Jurkat, Clone E6-1 (cell line): ENCODE data around the gene SLC22A6. TPM values are rescaled to one million over a fixed set of nuclear protein-coding genes. Genes with fewer than 3 reads are reported as not detected.
A peak's percentile ranks its signal among the peaks of the same experiment; 100 is the strongest.

Source experiments
- DNase-seq: peaks from one replicate; pipeline ENCODE4 v3.0.0-alpha.2; 2011; ENCODE audit warnings: low read depth, low spot score
- H3K4me3 ChIP-seq: 2 replicates; pipeline ENCODE4 v1.5.1; 2011; ENCODE audit warnings: mild to moderate bottlenecking, low read length, control low read depth, moderate library complexity
- polyA plus RNA-seq: library from polyadenylated mRNA; unstranded; fragments of >200 nt; gene quantifications from one replicate; pipeline ENCODE4 v1.2.1, GENCODE V29; 2012; ENCODE audit warnings: missing spikeins; ENCODE audit not compliant: insufficient read length, insufficient read depth

Gene SLC22A6, protein sequence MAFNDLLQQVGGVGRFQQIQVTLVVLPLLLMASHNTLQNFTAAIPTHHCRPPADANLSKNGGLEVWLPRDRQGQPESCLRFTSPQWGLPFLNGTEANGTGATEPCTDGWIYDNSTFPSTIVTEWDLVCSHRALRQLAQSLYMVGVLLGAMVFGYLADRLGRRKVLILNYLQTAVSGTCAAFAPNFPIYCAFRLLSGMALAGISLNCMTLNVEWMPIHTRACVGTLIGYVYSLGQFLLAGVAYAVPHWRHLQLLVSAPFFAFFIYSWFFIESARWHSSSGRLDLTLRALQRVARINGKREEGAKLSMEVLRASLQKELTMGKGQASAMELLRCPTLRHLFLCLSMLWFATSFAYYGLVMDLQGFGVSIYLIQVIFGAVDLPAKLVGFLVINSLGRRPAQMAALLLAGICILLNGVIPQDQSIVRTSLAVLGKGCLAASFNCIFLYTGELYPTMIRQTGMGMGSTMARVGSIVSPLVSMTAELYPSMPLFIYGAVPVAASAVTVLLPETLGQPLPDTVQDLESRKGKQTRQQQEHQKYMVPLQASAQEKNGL
- not detected for polyA plus RNA-seq

DNA sequence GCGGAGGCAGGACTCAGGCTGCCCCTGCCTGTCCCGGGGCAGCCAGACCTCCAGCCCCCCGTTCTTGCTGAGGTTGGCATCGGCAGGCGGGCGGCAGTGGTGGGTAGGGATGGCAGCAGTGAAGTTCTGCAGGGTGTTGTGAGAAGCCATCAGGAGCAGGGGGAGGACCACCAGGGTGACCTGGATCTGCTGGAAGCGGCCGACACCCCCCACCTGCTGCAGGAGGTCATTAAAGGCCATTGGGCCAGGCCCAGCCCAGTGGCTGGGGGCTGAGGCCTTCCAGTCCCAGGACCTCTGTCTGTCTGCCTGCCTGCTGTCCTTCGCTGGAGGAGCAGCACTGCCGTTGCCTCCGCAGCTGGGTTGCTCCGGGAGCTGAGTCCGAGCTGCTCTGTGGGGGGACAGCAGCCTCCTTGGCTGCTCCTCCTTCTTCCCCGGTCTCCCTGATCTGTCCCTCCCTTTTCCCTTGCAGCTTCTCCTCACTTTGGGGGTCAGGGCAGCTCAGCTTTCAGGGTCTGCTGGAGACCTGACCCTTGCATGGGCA lies at the start of gene SLC22A6:
TSS of gene SLC22A6 (minus strand) at position 517 of the 541 bp plus-strand sequence. CDS start at position 240, 277 bp downstream.
- no peak for DNase-seq
- H3K4me3 ChIP-seq: no peak within 1 kb of the TSS

DNA sequence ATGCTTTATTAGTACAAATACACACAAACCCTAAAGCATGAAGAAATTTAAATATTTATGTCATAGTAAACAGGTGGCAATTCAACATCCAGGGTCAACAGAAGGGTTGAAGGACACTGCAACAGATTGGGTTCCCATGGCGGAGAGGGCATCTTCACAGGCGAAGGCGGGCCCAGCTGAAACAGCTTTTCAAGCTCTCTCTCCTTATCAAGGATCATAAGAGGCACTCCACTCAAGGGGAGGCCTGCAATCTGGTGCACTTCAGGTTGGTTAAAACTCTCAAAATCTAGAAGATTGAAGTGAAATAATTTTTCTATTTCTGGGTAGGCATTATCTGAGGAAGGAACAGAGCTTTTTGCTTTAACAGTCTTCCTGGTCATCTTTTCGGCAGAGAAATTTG lies 47.7 kb upstream of the SLC22A6 start:
- no peak overlapping the region for H3K4me3 ChIP-seq
- no peak for DNase-seq

DNA sequence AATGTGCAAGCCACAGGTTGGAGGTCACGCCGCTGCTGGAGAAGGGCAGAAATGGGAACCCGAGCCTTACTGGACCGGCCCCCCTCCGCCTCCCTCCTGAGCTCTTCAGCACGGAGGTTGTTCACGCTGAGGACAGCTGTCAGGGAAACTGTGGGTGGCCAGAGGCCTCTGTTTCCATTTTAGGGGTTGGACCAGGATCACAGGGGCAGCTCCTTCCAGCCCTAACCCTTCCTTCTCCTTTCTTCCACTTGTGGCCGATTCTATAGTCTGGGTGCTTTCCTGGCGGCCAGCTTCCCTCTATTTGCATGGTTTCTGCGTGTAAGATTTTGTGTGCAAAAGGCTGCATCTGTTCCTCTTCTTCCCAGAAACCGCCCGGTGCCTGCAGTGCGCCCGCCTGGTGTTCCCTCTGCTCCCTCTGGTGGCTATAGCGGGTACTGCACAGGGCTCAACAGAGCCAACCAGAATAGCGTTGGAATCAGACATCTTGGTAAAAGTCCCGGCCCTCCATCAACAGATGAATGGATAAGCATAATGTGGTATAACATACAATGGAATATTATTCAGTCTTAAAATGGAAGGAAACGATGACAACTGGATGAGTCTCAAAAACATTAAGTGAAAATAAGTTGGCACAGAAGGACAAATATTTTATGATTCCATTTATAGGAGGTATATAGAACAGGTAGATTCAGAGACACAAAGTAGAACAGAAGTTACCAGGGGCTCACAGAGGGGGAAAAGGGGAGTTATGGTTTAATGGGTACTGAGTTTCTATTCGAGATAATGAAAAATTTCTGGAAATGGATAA lies 39.3 kb upstream of the SLC22A6 start:
- peak; percentile 51 for DNase-seq

DNA sequence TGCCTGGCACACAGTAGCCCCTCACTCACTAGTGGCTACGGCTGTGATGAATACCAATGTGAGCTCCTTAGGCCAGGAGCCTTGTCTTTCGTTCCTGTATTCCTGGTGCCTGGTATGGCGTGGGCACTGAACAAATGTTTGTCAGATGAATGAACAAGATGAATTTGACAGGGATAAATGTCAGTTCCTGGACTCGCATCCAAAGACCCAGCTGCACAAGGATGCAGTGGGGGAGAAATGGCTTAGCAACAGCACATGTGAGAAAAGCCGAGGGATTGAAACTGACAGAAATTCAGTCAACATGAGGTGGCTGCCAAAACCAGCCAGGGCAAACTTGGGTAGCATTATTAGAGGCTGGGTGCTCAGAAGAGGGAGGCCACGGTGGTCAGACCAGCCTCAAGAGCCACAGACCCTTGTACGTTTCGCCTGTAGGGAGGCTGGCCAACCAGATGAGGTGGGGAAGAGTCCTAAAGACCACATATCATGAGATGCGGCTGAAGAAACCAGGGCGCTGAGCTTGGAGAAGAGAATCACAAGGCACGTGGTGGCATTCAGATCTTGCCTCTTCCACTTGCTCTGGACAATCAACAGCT lies 38.6 kb upstream of the SLC22A6 start:
- DNase-seq: no peak
- no peak overlapping the region for H3K4me3 ChIP-seq

More for the DNA sequence above, 39.3 kb upstream of the SLC22A6 start:
- H3K4me3 ChIP-seq: no peak overlapping the region

DNA sequence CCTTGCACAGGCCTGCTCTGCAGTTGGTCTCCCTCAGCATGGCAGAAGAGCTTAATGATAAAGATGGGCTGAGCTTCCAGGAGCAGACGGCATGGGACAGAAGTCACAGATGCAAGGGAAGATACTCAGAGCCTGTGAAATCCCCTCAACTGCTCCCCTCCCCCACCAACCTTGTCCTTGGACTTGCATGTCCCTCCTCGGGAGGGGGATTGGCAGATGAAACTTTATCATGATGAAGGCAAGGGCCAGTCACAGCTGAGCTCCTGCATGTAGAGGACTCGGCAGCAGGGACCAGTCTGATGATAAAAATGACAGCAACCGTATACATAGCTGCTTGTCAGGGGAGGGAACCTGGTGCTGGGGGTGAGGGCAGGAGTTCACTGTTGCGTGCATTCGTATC lies 37.7 kb upstream of the SLC22A6 start:
- no peak for DNase-seq

DNA sequence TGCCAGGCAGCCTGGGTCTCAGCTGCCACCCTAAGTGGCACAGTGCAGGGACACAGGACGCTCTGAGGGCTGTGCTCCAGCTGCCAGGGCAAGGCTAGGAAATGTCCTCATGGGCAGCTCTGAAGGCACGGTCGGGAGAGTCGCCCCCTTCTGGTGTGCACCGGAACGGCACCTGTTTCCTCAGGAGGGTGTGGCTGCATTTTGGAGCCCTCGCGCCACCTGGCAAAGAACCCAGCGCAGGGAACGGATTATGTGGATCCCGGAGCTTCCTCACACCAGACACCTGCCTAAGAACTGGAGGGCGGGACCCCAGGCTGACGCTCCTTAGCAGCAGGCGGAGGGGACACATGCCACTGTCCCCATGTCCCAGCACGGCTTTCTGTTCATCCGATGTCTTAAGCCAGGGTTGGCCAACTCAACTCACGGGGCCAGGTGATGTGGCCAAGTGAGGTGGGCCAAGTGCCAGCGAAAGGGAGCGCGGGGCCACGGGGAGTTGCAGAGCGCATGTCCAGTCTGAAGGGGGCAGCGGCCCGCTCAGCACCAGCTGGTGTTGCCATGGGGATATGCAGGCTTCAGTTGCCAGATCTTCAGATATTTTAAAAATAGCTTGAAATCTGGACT lies 36.0 kb upstream of the SLC22A6 start:
- peak; percentile 21 for DNase-seq
- no peak overlapping the region for H3K4me3 ChIP-seq

More for the DNA sequence above, 37.7 kb upstream of the SLC22A6 start:
- H3K4me3 ChIP-seq: no peak overlapping the region

DNA sequence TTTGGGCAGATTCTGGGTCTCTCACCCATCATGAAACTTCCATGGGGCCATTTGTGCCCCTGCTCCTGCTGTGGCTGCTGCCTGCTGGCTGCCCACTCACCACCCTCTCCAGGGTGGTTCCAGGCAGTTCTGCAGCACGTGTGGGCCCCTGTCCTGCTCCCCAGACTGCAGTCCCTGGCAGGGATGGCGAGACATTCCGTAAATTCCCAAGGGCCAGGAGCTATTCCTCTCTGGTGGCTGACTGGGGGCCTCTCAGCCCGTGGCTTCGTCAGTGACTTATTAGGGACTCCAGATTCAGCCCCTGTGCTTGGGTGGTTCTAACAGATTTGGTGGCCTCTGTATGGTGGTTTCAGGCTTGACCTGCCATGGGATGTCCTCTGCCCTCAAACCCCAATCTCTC lies 34.7 kb upstream of the SLC22A6 start:
- no peak for DNase-seq
- H3K4me3 ChIP-seq: no peak overlapping the region

DNA sequence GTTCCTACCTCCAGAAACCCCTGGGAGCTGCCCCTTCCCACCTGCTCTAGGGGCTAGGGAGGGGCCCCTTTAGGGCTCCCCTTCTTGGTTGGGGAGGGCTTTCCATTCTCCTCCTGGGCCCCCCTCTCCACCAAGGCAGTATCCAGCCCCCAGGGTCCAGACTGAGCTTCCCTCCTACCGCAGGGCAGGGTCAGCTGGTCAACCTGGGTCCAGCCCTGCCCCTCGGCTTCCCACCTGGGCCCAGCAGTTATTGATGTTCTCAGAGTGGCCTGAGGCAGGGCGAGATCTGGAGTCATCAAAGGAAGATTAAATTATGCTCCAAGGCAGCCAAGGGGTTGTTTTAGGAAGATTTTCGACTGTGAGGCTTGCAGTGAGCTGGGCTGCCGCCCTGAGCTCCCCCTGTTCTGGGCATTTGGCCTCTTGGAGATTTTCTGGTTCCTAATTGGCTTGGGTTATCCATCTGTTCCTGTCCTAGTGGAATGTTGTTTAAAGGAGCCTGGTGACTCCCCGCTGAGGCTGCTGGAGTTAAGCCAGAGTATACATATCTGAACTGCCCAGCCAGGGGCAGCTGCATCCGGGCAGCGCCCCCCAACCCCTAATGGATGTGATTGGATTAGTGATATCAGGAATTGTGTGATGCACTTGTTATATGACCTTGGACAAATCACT lies 32.7 kb upstream of the SLC22A6 start:
- DNase-seq: no peak

DNA sequence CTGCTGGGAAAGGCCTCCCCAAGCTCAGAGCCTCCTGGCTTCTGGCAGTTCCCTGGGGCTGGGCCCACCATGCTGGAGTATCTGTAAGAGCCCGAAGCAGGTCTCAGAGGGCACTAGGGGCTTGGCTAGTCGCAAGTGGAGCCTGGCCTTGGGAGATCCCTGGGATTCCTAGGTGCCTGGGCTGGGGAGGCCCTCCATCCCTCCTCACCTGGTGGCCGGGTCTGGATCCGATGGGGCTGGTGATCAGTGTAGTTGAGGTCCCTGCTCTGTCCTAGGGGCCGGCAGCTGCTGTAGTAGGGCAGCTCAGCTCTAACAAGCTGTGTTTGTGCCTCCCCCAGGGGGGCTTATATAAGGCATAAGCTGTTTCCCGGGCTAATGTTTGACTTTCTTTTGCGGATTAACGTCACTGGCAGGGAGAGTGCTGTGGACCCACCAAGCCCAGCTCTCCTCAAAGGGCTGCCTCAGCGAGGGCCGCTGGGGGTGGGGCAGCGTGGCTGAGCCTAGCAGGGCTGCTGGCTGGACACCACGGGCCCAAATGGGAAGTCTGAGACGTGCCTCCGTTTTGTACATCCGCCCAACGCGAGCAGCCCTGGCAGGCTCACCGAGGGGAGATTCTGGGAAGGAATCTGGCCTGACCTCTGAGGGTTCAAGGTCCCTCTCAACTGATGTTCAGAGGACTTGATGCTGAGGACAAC lies 30.9 kb upstream of the SLC22A6 start, which contains the start of gene SLC22A8:
TSS of gene SLC22A8 (minus strand) at position 321 of the 695 bp plus-strand sequence. CDS start 883 bp downstream, outside the sequence.
- H3K4me3 ChIP-seq: no peak within 1 kb of the TSS
- no peak for DNase-seq

More for the DNA sequence above, 32.7 kb upstream of the SLC22A6 start:
- no peak overlapping the region for H3K4me3 ChIP-seq

DNA sequence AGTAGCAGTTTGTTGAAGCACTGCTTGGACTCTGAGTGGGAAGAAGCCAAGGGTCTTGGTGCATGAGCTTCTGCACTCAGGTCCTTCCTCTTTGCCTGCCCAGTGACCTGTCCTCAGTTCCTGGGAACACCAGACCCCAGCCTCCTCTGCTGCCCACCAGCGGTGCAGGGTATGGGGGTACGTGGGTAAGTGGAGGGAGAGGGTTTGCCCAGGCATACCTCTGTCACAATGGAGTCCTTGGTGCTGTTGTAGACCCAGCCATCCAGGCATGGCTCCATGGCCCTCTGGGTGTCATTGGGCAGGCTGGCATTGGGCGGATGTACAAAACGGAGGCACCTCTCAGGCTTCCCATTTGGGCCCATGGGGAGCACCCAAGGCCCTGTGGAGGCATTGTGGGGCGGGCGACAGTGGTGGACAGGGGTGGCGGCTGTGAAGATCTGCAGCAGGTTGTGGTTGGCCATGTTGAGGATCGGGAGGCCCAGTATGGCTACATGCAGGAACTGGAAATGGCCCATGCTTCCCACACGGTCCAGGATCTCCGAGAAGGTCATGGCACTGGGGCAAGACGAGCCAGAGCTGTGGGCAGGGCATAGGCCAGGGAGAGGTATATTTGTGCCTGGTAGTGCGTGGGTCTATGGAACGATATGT lies 29.8 kb upstream of the SLC22A6 start:
- no peak for DNase-seq
- no peak overlapping the region for H3K4me3 ChIP-seq

DNA sequence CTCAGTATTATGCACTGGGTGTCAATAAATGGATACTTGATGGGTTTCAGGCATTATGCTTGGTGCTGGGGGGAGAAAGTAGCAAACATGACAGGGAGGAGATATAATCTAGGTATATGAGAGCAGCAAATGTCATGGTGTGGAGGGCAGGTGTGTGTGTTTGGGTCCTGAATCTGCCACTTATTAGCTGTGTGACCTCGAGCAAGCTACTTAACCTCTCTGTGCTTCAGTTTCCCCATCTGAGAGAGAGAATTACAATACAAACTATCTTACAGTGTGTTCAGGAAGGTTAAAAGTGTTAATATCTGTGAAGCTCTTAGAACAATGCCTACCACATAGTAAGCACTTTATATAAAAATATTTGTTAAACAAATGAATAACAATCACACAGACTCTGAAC lies 28.1 kb upstream of the SLC22A6 start:
- DNase-seq: no peak
- no peak overlapping the region for H3K4me3 ChIP-seq

DNA sequence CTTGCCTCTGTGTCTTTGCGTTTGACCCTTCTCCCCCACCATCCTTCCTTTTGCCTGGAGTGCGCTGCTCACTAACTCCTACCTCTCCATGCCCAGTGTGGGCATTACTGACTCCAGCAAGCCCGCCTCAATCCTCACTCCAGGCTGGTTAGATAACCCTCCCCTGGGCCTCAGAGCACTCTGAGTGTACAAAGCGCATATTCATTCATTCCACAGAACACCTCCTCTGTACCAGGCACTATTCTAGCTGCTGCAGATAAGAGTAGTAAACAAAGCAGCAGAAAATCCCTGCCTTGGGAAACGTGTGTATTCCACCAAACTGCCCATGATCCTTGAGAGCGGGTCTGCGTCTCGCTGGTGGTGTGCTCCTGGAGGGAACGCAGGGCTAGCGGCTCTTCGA lies 27.7 kb upstream of the SLC22A6 start:
- DNase-seq: no peak
- no peak overlapping the region for H3K4me3 ChIP-seq

DNA sequence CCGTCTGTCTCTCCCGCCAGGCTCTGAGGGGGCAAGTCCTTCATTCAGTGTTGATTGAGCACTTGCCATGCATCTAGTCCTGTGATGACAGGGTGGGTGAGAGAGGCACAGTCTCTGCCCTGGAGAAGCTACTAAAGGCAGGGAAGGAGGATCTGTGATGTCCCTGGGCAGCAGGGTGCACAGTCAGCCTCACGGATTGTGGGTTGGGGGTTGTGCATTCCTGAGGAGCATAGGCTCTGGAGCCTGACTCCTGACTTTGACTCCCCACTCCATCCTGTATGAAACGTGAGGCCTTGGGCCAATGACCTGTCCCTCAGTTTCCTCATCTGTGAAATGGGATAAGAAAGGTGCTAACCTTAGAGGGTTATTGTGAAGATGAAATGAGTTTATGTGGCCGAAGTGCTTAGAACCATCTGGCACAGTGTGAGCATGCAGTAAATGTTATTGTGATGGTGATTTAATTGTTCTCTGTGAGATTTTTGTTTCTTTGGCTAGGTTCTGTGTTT lies 26.2 kb upstream of the SLC22A6 start:
- no peak overlapping the region for H3K4me3 ChIP-seq
- no peak for DNase-seq

DNA sequence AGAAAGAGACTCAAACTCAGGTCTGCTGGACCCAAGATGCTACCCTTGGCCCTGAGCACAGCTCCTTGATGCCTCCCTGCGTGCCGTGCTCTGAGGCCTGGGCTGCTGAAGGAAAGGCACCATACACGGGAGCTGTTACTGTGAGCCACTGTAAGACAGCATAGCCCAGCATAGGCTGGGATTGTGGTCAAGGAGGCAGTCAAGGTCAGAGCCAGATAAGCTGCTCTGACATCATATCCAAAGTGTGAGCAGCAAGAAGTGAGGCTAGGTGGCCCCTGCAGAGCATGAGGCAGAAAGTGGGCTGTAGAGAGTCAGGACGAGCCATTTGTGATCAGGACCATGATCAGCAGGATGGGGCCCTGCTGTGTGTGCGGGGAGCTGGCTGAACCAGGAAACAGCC lies 23.2 kb upstream of the SLC22A6 start:
- no peak for DNase-seq

DNA sequence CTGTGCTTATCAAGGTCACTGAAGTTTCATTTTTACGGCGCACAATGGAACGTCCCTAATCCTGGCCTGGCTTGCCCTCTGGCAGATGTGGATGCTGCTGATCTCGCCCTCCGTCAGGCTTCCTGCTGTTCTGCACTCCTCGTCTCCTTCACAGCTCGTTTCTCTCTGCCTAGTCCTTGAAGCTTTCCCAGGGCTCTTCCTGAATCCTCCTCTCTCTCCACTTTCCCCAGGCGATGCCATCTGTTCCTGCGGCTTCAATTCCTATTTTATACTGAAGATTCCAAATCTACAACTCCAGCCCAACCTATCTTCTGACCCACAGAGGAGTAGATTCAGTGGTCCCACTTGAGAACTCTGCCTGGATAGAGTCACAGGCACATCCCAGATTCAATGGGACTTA lies 16.7 kb upstream of the SLC22A6 start:
- H3K4me3 ChIP-seq: no peak overlapping the region
- no peak for DNase-seq

More for the DNA sequence above, 23.2 kb upstream of the SLC22A6 start:
- no peak overlapping the region for H3K4me3 ChIP-seq

DNA sequence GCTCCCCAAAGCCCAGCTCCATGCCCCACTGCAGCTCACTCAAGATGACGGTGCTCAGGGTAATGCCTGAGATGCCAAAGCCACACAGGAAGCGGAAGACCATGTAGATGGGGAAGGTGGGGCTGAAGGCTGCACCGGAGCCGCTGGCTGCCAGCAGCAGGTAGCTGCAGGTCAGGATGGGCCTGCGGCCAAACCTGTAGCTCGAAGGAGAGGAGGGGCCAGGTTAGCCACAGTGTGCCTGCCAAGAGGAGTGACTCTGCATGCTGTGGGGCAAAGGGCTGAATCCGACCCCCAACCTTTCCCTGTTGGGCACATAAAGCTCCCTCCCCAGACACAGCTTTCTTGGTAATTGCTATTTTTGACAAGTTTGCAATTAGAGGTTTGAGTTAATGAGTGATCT lies 14.9 kb upstream of the SLC22A6 start:
- no peak for DNase-seq
- no peak overlapping the region for H3K4me3 ChIP-seq

DNA sequence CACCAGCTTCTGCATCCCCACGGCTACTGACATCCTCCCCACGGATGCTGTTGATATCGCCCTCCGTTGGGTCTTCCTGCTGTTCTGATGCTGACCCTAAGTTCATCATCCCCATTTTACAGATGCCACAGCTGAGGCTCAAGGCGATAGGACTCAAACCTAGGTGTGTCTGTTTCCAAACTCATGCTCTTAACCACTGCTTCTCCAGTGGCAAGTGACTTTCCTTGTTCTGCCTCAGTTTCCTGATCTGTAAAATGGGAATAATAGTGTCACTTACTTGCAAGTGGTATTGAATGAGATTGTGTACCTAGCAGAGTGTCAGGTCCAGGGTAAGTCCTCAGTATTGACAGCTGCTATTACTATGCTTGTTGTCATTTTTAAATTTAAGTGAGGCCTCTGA lies 14.4 kb upstream of the SLC22A6 start:
- no peak for DNase-seq
- no peak overlapping the region for H3K4me3 ChIP-seq
